Subcutaneous adipose tissue (tissue), 4 donors: Measurements from ENCODE around the gene PDE8A. TPM values are rescaled to one million over a fixed set of nuclear protein-coding genes. Genes with fewer than 3 reads are reported as not detected.

Experiments
- CTCF ChIP-seq: fragments of 450-650 bp; IDR thresholded peaks from one replicate; pipeline ENCODE4 v1.5.1; 2016; ENCODE audit warnings: low read depth, mild to moderate bottlenecking, control low read depth, antibody characterized with exemption, moderate library complexity
- total RNA-seq, 4 donors: library from RNA; depleted of rRNA; stranded (reverse); fragments of >200 nt; gene quantifications; one replicate each; pipeline ENCODE4 v1.1.0, GENCODE V29; 2016

The PDE8A gene
- total RNA-seq, result 100 to 1,000 TPM in 2 of 4 donors, 10 to 100 TPM in 2; 55.3 to 129 (median 99.3) TPM

- no peak for TF ChIP-seq CTCF
Measured at GRCh38 chr15:84981711-84982300, at the start of gene PDE8A. TSS of gene PDE8A (plus strand) at chr15:84981856. CDS start at chr15:84982163, 307 bp downstream.

- TF ChIP-seq CTCF, result no peak
Measured at GRCh38 chr15:84934942-84935729, 46.5 kb upstream of the PDE8A start.

GRCh38 chr15:84937144-84937543, 44.5 kb upstream of the PDE8A start:
- no peak for TF ChIP-seq CTCF

GRCh38 chr15:84938726-84939125, 42.9 kb upstream of the PDE8A start:
- no peak for TF ChIP-seq CTCF

- TF ChIP-seq CTCF, result no peak
Measured at GRCh38 chr15:84940399-84940798, 41.3 kb upstream of the PDE8A start.

- TF ChIP-seq CTCF, result no peak
Measured at GRCh38 chr15:84942456-84942855, 39.2 kb upstream of the PDE8A start.

- no peak for TF ChIP-seq CTCF
Measured at GRCh38 chr15:84944311-84944710, 37.3 kb upstream of the PDE8A start.
